Endothelial cell of umbilical vein (primary cell): ENCODE data around the gene LRRC59.

Source experiments
- CTCF ChIP-seq, 2 donors: IDR thresholded peaks; 1 replicate in 1 of 2; 2 replicates in 1 of 2; pipeline ENCODE4 v1.5.1; 2011; ENCODE audit warnings: low read length in 2 of 2, mild to moderate bottlenecking in 2 of 2, moderate library complexity in 2 of 2, control low read depth in 1 of 2, inconsistent platforms in 1 of 2, low read depth in 1 of 2; ENCODE audit not compliant: insufficient read depth in 1 of 2; ENCODE audit errors: extremely low read depth in 1 of 2
- EZH2 ChIP-seq: IDR thresholded peaks from 2 replicates; pipeline ENCODE4 v1.6.1; 2012; ENCODE audit warnings: borderline replicate concordance, low read depth, mild to moderate bottlenecking, moderate library complexity, low read length, inconsistent platforms; ENCODE audit not compliant: severe bottlenecking
- MYC ChIP-seq: IDR thresholded peaks from one replicate; pipeline ENCODE4 v1.6.1; 2011; ENCODE audit warnings: mild to moderate bottlenecking, low read depth, low read length
- POLR2A ChIP-seq: IDR thresholded peaks from 2 replicates; pipeline ENCODE4 v1.6.1; 2012; ENCODE audit warnings: low read depth, mild to moderate bottlenecking, control low read depth, low read length
- POLR2AphosphoS5 ChIP-seq: IDR thresholded peaks from 2 replicates; pipeline ENCODE4 v1.6.1; 2012; ENCODE audit warnings: low read depth, mild to moderate bottlenecking, control low read depth, low read length, moderate library complexity; ENCODE audit not compliant: insufficient read depth

- TF ChIP-seq CTCF (IDR thresholded peaks at IDR 0.05; ENCODE audit: extremely low read depth in 1 of 2, insufficient read depth in 1 of 2, low read depth in 1 of 2, low read length in 2 of 2) (no peak), EZH2 (no peak), POLR2AphosphoS5 (no peak), MYC (no peak), POLR2A (no peak)
Measured at GRCh38 chr17:50359005-50359699, 38.2 kb downstream of the LRRC59 start.
